LNCAP (cell line): ENCODE data around the gene PTPN20.

Source experiments
- CTCF ChIP-seq: fragments of 450-650 bp; IDR thresholded peaks from 2 replicates; pipeline ENCODE4 v1.5.1; 2017; ENCODE audit warnings: mild to moderate bottlenecking

The PTPN20 gene

GRCh38 chr10:47046321-47047126 is 135.3 kb downstream of the PTPN20 start:
- no peak for TF ChIP-seq CTCF

- TF ChIP-seq CTCF = no peak
Measured at GRCh38 chr10:47047127-47047504, 135.9 kb downstream of the PTPN20 start.

- TF ChIP-seq CTCF = peak; percentile 89
Measured at GRCh38 chr10:47047577-47048525, 136.6 kb downstream of the PTPN20 start.

DNA sequence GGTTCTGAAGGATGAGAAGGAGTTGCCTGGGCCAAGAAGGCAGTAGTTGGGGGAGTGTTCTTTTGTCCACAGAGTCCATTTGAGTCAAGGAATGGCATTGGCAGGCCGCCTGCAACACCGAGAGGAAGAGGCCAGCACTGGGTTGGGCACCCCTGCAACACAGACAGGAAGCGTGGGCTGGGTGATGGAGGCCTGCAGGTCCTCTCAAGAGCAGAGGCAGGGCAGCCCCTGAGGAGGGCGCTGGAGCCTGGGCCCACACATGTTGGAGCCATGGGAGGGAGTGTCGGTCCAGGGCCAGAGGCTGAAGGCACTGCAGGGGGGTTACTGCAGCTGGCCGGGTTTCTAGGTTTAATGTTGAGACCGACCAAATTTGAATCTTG is 137.3 kb downstream of the PTPN20 start:
- no peak for TF ChIP-seq CTCF

- no peak for TF ChIP-seq CTCF
Measured at GRCh38 chr10:47049056-47049851, 138.0 kb downstream of the PTPN20 start.

DNA sequence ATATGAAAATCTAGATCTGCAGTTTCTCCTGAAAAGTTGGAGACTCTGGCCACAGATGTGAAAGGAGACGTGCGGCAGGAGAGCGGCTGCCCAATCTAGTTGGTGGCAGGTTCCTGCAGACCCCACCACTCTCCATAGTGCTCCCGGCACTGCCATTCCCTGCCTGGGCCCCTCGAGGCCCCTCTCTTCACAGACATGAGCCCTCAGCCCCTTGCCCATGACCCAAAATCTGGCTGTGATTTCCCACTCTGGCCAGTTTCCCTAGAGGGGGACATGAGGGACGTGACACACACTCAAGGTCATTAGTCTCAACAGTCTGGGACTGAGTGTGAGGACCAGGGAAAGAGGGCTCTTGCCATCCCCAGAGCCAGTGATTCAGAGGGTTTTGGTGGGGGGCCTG is 138.7 kb downstream of the PTPN20 start:
- TF ChIP-seq CTCF = no peak
